Natural killer cell (primary cell): ENCODE measurements around the gene CHAD. TPM values are rescaled to one million over a fixed set of nuclear protein-coding genes. Genes with fewer than 3 reads are reported as not detected.

Experiments used
- ATAC-seq, 3 donors: fragments of 150-1000 bp in 2 of 3; fragments of 200-7000 bp in 1 of 3; cut with Tn5 transposase; 1 replicate in 1 of 3; 2 replicates in 2 of 3; pipeline ENCODE4 v1.10.0; 2021; ENCODE audit warnings: mild to moderate bottlenecking in 2 of 3, moderate library complexity in 2 of 3
- DNase-seq, 2 donors: peaks; one replicate each; pipeline versions ENCODE4 v3.0.0 to v3.0.0-alpha.2; 2013 to 2021; ENCODE audit warnings: mixed read lengths in 1 of 2
- H3K27ac ChIP-seq: one replicate; pipeline ENCODE4 v1.5.1; 2013; ENCODE audit warnings: mild to moderate bottlenecking, low read length
- H3K27me3 ChIP-seq: one replicate; pipeline ENCODE4 v1.6.1; 2013; ENCODE audit warnings: low read length; ENCODE audit not compliant: control insufficient read depth, insufficient read depth
- H3K36me3 ChIP-seq: one replicate; pipeline ENCODE4 v1.6.1; 2013; ENCODE audit warnings: low read length; ENCODE audit not compliant: control insufficient read depth, insufficient read depth
- H3K4me1 ChIP-seq: one replicate; pipeline ENCODE4 v1.6.1; 2013; ENCODE audit warnings: low read length; ENCODE audit not compliant: control insufficient read depth, insufficient read depth
- H3K4me3 ChIP-seq: one replicate; pipeline ENCODE4 v1.5.1; 2013; ENCODE audit warnings: low read length
- H3K9me3 ChIP-seq: one replicate; pipeline ENCODE4 v1.6.1; 2013; ENCODE audit warnings: low read length; ENCODE audit not compliant: control insufficient read depth, insufficient read depth
- H3K27ac Mint-ChIP-seq, 2 donors: one replicate each; pipeline ENCODE4 v1.8.0; 2022; ENCODE audit warnings: mild to moderate bottlenecking in 2 of 2, mixed read lengths in 2 of 2, moderate library complexity in 1 of 2
- H3K27me3 Mint-ChIP-seq, 2 donors: one replicate each; pipeline ENCODE4 v1.8.0; 2022; ENCODE audit warnings: low read depth in 2 of 2, mixed read lengths in 2 of 2
- H3K36me3 Mint-ChIP-seq: one replicate; pipeline ENCODE4 v1.8.0; 2022; ENCODE audit warnings: mixed read lengths
- H3K4me1 Mint-ChIP-seq, 2 donors: one replicate each; pipeline ENCODE4 v1.8.0; 2022; ENCODE audit warnings: mixed read lengths in 2 of 2
- H3K4me3 Mint-ChIP-seq: one replicate; pipeline ENCODE4 v1.8.0; 2022; ENCODE audit warnings: mild to moderate bottlenecking, moderate library complexity, mixed read lengths
- H3K9me3 Mint-ChIP-seq, 2 donors: one replicate each; pipeline ENCODE4 v1.8.0; 2022; ENCODE audit warnings: mixed read lengths in 2 of 2
- WGBS: methylation state at CpG from one replicate; pipeline ENCODE4 v1.1.7; 2013; ENCODE audit warnings: missing lambda C conversion rate; ENCODE audit not compliant: insufficient coverage; 5-methylcytosine and 5-hydroxymethylcytosine counted together
- intact Hi-C: fragments of 100-400 bp; cut with micrococcal nuclease; formaldehyde crosslinking; loops from one replicate; pipeline ENCODE4 v1.14.2; 2022
- total RNA-seq, 4 donors: library from RNA; stranded (reverse); fragments of 120-200 nt in 1 of 4; gene quantifications; one replicate each; pipeline versions ENCODE4 v1.2.3 to v1.2.4, GENCODE V29; 2013 to 2022
- TF ChIP-seq, protein P1 (sequence below): fragments of 200-600 bp; IDR thresholded peaks from one replicate; pipeline ENCODE4 v1.8.0; 2022; ENCODE audit warnings: antibody characterized with exemption

The CHAD gene
- total RNA-seq, 3 donors from 2014 or later (not counting 1 experiment from before 2014, with no cell fraction given), result 0.60 TPM; not detected in 2

DNA sequence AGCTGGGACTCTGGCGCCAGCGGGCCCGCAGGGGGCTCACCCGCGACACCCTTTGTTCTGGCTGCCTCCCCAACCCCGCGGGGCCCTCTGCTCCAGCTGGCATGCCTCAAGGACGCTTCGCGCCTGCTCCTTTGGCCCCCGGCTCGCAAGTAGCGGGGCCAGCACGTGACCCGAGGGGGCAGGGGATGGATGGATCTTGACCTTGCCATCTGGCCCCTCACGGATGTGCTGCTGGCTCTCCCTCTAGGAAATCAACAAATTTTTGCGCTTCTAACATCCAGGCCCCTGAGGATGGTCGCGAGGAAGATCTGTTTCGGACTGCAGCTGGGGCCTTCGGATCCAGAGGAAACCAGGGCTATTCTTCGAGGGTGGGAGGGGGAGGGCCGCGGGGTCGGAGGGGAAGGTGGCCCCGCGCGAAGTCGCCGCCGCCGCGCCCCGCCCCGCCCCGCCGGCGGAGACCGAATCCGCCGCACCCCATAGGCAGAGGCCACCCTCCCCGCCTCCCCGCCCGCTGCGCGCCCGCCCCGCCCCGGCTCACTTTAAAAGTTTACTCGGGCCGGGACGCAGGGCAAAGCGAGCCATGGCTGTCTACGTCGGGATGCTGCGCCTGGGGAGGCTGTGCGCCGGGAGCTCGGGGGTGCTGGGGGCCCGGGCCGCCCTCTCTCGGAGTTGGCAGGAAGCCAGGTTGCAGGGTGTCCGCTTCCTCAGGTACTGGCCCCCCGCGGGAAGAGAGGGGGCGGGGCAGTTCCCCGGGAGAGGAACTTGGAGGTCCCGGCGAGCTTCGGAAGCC lies 42.8 kb downstream of the CHAD start, which contains the start of gene ACSF2:
ACSF2 (plus strand) TSS at position 537 of the 790 bp plus-strand sequence; CDS start at position 581, 44 bp downstream.
- H3K27ac ChIP-seq, result peak within 1 kb of the TSS; percentile 61
- ATAC-seq (peak; percentile 87 to 90 (median 88)), DNase-seq (peak; percentile 51 to 77)
- no peaks in the 10 kb centered on the region for H3K9me3 ChIP-seq
- under 1% methylated on average over 70 of the region's 70 CpGs for WGBS
- Mint-ChIP-seq H3K4me1 (peaks cover 21 to 25% of the 10 kb centered on the region in 2 donors), H3K27me3 (no peaks in the 10 kb centered on the region), H3K4me3 (peak within 1 kb of the TSS; percentile 89), H3K27ac (peak within 1 kb of the TSS; percentile 75 to 87), H3K9me3 (no peaks in the 10 kb centered on the region), H3K36me3 (no peaks in the 10 kb centered on the region)
- intact Hi-C loops, result no loop called here
- no peaks in the 10 kb centered on the region for H3K27me3 ChIP-seq
- TF ChIP-seq, protein P1, sequence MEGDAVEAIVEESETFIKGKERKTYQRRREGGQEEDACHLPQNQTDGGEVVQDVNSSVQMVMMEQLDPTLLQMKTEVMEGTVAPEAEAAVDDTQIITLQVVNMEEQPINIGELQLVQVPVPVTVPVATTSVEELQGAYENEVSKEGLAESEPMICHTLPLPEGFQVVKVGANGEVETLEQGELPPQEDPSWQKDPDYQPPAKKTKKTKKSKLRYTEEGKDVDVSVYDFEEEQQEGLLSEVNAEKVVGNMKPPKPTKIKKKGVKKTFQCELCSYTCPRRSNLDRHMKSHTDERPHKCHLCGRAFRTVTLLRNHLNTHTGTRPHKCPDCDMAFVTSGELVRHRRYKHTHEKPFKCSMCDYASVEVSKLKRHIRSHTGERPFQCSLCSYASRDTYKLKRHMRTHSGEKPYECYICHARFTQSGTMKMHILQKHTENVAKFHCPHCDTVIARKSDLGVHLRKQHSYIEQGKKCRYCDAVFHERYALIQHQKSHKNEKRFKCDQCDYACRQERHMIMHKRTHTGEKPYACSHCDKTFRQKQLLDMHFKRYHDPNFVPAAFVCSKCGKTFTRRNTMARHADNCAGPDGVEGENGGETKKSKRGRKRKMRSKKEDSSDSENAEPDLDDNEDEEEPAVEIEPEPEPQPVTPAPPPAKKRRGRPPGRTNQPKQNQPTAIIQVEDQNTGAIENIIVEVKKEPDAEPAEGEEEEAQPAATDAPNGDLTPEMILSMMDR, result no peak
- H3K4me3 ChIP-seq, result peak within 1 kb of the TSS; percentile 78
- H3K4me1 ChIP-seq, result peaks cover 31% of the 10 kb centered on the region
- H3K36me3 ChIP-seq, result no peaks in the 10 kb centered on the region

DNA sequence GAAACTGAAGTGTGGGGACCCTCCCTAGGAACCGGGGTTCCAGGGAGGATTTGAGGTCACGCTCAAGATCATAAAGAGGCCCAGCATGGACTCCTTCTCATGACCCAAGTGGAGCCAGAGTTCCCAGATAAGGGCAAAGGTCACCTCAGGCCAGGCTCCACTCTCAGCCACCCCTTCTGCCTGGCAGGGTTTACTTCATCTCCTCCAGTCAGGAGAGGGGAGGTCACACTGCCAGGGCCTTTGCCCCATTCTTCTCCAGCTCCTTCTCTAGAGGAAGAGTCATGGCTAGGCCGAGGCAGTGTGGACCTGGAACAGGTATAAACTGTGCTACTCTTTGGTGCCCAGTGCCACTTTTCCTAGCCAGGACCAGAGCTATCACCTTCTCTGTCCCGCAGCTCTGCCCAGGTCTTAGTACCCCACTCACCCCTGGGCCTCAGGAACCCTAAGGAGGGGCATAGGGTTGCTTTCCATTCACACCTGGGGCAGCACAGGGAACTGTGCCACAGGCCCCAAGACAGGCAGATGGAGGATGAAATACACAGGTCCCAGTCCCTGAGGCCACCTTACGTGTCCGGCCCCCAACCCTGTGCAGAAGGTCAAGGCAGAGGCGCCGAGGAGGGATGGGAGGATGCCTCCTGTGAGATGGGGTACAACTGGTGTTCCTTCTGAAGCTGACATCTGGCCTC lies 43.5 kb downstream of the CHAD start:
- ATAC-seq, result no peak
- Histone ChIP-seq H3K36me3 (no peaks in the 10 kb centered on the region), H3K9me3 (no peaks in the 10 kb centered on the region), H3K27ac (peak overlapping the region; percentile 47), H3K4me3 (peak overlapping the region; percentile 78), H3K27me3 (no peaks in the 10 kb centered on the region), H3K4me1 (peaks cover 33% of the 10 kb centered on the region)
- H3K9me3 Mint-ChIP-seq, result no peaks in the 10 kb centered on the region
- peak overlapping the region; percentile 89 for H3K4me3 Mint-ChIP-seq
- peak overlapping the region; percentile 34 to 87 for H3K27ac Mint-ChIP-seq
- 93% methylated on average over 8 of the region's 8 CpGs for WGBS
- H3K27me3 Mint-ChIP-seq, result no peaks in the 10 kb centered on the region
- intact Hi-C loops, result no loop called here
- H3K36me3 Mint-ChIP-seq, result no peaks in the 10 kb centered on the region
- TF ChIP-seq, protein P1, result no peak
- peaks cover 21 to 25% of the 10 kb centered on the region in 2 donors for H3K4me1 Mint-ChIP-seq
- DNase-seq, result peak in 1 of 2 donors; percentile 8

DNA sequence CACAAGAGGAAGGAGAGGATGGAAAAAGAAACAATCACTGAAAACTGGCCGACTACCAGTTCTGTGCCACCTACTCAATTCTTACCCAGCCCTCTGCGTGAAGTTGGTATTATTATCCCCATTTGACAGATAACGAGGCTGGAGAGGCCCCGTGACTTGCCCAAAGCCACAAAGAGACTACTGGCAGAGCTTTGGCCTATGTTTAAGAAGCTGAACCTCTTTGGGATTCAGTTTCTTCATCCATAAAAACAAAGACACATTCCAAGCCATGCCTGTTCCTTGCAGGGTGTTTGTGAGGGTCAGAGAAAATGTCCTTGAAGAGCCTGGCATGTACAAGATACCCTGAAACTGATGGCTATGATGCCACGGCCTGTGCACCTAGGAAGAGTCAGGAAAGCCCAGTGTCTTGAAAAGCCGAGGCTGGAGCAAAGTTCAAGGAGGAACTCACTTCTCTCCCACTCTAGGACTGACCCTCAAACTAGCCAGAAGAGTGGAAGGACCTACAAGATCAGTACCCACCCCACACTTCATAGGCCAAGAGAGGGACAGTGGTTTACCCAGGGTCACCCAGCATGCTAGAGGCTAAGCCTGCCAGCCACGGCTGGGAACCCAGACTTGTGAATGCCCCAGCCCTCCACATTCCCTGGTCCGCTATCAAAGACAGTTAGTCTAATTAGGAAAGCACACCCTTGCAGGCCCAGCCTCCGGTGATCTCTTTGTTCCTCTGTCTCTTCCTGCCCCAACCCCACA lies 44.3 kb downstream of the CHAD start:
- peak overlapping the region; percentile 21 for H3K4me3 Mint-ChIP-seq
- Histone ChIP-seq H3K4me1 (peaks cover 33% of the 10 kb centered on the region), H3K9me3 (no peaks in the 10 kb centered on the region), H3K27me3 (no peaks in the 10 kb centered on the region), H3K36me3 (no peaks in the 10 kb centered on the region), H3K4me3 (no peak overlapping the region), H3K27ac (no peak overlapping the region)
- H3K4me1 Mint-ChIP-seq, result peaks cover 21 to 25% of the 10 kb centered on the region in 2 donors
- intact Hi-C loops, result no loop called here
- ATAC-seq (no peak), DNase-seq (no peak)
- H3K9me3 Mint-ChIP-seq, result no peaks in the 10 kb centered on the region
- WGBS, result 82% methylated on average over 9 of the region's 9 CpGs
- H3K27ac Mint-ChIP-seq, result peak overlapping the region in 1 of 2 donors; percentile 21
- no peaks in the 10 kb centered on the region for H3K36me3 Mint-ChIP-seq
- no peaks in the 10 kb centered on the region for H3K27me3 Mint-ChIP-seq
- TF ChIP-seq, protein P1, result no peak
